SK-N-SH (cell line): ENCODE measurements around the gene SAMD8. TPM values are rescaled to one million over a fixed set of nuclear protein-coding genes. Genes with fewer than 3 reads are reported as not detected.

Experiments
- CTCF ChIA-PET: fragments of 300-600, 350-600 bp; formaldehyde crosslinking; extraction: SDS; loops from one replicate; lab custom pipeline; 2021; lab: Yijun Ruan, JAX
- POLR2A ChIA-PET: fragments of 350-600 bp; sonication (Branson Sonifier 250); formaldehyde crosslinking; extraction: SDS; loops from one replicate; lab custom pipeline; 2020; ENCODE audit warnings: antibody characterized with exemption, inconsistent platforms; lab: Yijun Ruan, JAX
- DNase-seq: peaks from one replicate; pipeline ENCODE4 v3.0.0; 2012
- H2AFZ ChIP-seq: fragments of 200-600 bp; sonication (generic); 2 replicates; pipeline ENCODE4 v1.8.1; 2016; ENCODE audit warnings: antibody characterized with exemption, mild to moderate bottlenecking, low read depth
- H3F3A ChIP-seq: fragments of 200-600 bp; sonication (generic); replicated peaks from 2 replicates; pipeline ENCODE3; 2016; ENCODE audit warnings: antibody characterized with exemption, mild to moderate bottlenecking; ENCODE audit not compliant: insufficient read depth
- H3K27ac ChIP-seq, 2 experiments: fragments of 200-500 bp in 1 of 2; fragments of 200-600 bp in 1 of 2; sonication (Bioruptor generic) in 1 of 2; sonication (generic), shearing (Covaris generic) in 1 of 2; 2 replicates each; pipeline versions ENCODE4 v1.5.1 to v1.6.1; 2014 to 2016; ENCODE audit warnings: low read depth in 2 of 2, inconsistent platforms in 1 of 2, low read length in 1 of 2, mild to moderate bottlenecking in 1 of 2, mixed read lengths in 1 of 2
- H3K27me3 ChIP-seq: fragments of 200-600 bp; sonication (generic), shearing (Covaris generic); 2 replicates; pipeline ENCODE4 v1.6.1; 2016; ENCODE audit warnings: mixed run types; ENCODE audit not compliant: insufficient read depth
- H3K36me3 ChIP-seq, 2 experiments: fragments of 200-500 bp in 1 of 2; fragments of 200-600 bp in 1 of 2; sonication (Bioruptor generic) in 1 of 2; sonication (generic) in 1 of 2; replicated peaks in 1 of 2; 2 replicates each; pipeline versions ENCODE3 to v1.5.1; 2014 to 2016; ENCODE audit warnings: low read length in 1 of 2, mild to moderate bottlenecking in 1 of 2; ENCODE audit not compliant: insufficient read depth in 2 of 2, control insufficient read depth in 1 of 2
- H3K4me1 ChIP-seq, 2 experiments: fragments of 200-500 bp in 1 of 2; fragments of 200-600 bp in 1 of 2; sonication (Bioruptor generic) in 1 of 2; sonication (generic), shearing (Covaris generic) in 1 of 2; 2 replicates each; pipeline versions ENCODE4 v1.5.1 to v1.6.1; 2014 to 2016; ENCODE audit warnings: low read depth in 1 of 2, low read length in 1 of 2, mixed run types in 1 of 2; ENCODE audit not compliant: insufficient read depth in 2 of 2, control insufficient read depth in 1 of 2
- H3K4me2 ChIP-seq: fragments of 200-600 bp; sonication (generic), shearing (Covaris generic); 2 replicates; pipeline ENCODE4 v1.6.1; 2017; ENCODE audit warnings: mixed run types
- H3K4me3 ChIP-seq, 2 experiments: fragments of 200-500 bp in 1 of 2; fragments of 200-600 bp in 1 of 2; sonication (Bioruptor generic) in 1 of 2; sonication (generic), shearing (Covaris generic) in 1 of 2; 2 replicates each; pipeline versions ENCODE4 v1.5.1 to v1.8.1; 2014 to 2016; ENCODE audit warnings: low read depth in 2 of 2, inconsistent platforms in 1 of 2, low read length in 1 of 2, mild to moderate bottlenecking in 1 of 2, mixed read lengths in 1 of 2, moderate library complexity in 1 of 2
- H3K79me2 ChIP-seq: fragments of 200-600 bp; sonication (generic); 2 replicates; pipeline ENCODE4 v1.8.1; 2017; ENCODE audit warnings: mild to moderate bottlenecking; ENCODE audit not compliant: insufficient read depth
- H3K9ac ChIP-seq: fragments of 200-600 bp; sonication (generic); 2 replicates; pipeline ENCODE4 v1.6.1; 2017; ENCODE audit warnings: mixed run types
- H3K9me2 ChIP-seq: fragments of 200-600 bp; sonication (generic); 2 replicates; pipeline ENCODE4 v1.6.1; 2017; ENCODE audit warnings: mixed run types
- H3K9me3 ChIP-seq: fragments of 200-600 bp; sonication (generic); 2 replicates; pipeline ENCODE4 v1.6.1; 2017; ENCODE audit warnings: mixed run types, mild to moderate bottlenecking, moderate library complexity
- H4K20me1 ChIP-seq: fragments of 200-600 bp; sonication (generic); 2 replicates; pipeline ENCODE4 v1.6.1; 2017; ENCODE audit warnings: mild to moderate bottlenecking, mixed run types; ENCODE audit not compliant: insufficient read depth
- CHD2 ChIP-seq: fragments of 150-350 bp; IDR thresholded peaks from 2 replicates; pipeline ENCODE4 v1.6.1; 2018; ENCODE audit warnings: low read length; ENCODE audit not compliant: partially characterized antibody
- ELF1 ChIP-seq: IDR thresholded peaks from 2 replicates; pipeline ENCODE4 v1.4.0; 2012
- EP300 ChIP-seq, 2 experiments: IDR thresholded peaks; 2 replicates each; pipeline versions ENCODE4 v1.4.0 to v1.6.1; 2012; ENCODE audit warnings: borderline replicate concordance in 1 of 2, low read depth in 1 of 2, low read length in 1 of 2
- EZH2phosphoT487 ChIP-seq: fragments of 200-600 bp; sonication (generic); IDR thresholded peaks from 2 replicates; pipeline ENCODE4 v1.6.1; 2017; ENCODE audit warnings: low read depth, mixed run types, mild to moderate bottlenecking, antibody characterized with exemption, moderate library complexity, borderline replicate concordance
- FOSL2 ChIP-seq: IDR thresholded peaks from 2 replicates; pipeline ENCODE4 v1.4.0; 2012; ENCODE audit warnings: low read depth, mild to moderate bottlenecking, moderate library complexity, borderline replicate concordance
- FOXJ3 ChIP-seq: sonication (generic); formaldehyde crosslinking; IDR thresholded peaks from 2 replicates; pipeline ENCODE4 v1.5.1; 2020; ENCODE audit warnings: mild to moderate bottlenecking, missing genetic modification reagents
- FOXM1 ChIP-seq: IDR thresholded peaks from 2 replicates; pipeline ENCODE4 v1.4.0; 2012; ENCODE audit warnings: low read depth, mild to moderate bottlenecking
- GABPA ChIP-seq: IDR thresholded peaks from 2 replicates; pipeline ENCODE4 v1.4.0; 2012; ENCODE audit warnings: low read depth, mild to moderate bottlenecking
- GATA2 ChIP-seq: sonication (generic); formaldehyde crosslinking; IDR thresholded peaks from 2 replicates; pipeline ENCODE4 v1.5.0; 2020; ENCODE audit warnings: mild to moderate bottlenecking, missing genetic modification reagents
- MEF2A ChIP-seq: IDR thresholded peaks from 2 replicates; pipeline ENCODE4 v1.4.0; 2012; ENCODE audit warnings: low read depth, borderline replicate concordance
- NFIC ChIP-seq: IDR thresholded peaks from 2 replicates; pipeline ENCODE4 v1.4.0; 2012; ENCODE audit warnings: borderline replicate concordance
- NRF1 ChIP-seq: IDR thresholded peaks from 2 replicates; pipeline ENCODE4 v1.6.1; 2012; ENCODE audit warnings: low read depth, mild to moderate bottlenecking, low read length
- RAD21 ChIP-seq: IDR thresholded peaks from 2 replicates; pipeline ENCODE4 v1.6.1; 2012; ENCODE audit warnings: mild to moderate bottlenecking, low read length
- RCOR1 ChIP-seq: fragments of 150-350 bp; IDR thresholded peaks from 2 replicates; pipeline ENCODE4 v1.6.1; 2017; ENCODE audit warnings: antibody characterized with exemption, low read length
- RFX5 ChIP-seq: IDR thresholded peaks from 2 replicates; pipeline ENCODE4 v1.6.1; 2012; ENCODE audit warnings: mild to moderate bottlenecking, improper control_type of control experiment, low read length
- SIN3A ChIP-seq: IDR thresholded peaks from 2 replicates; pipeline ENCODE4 v1.6.1; 2012; ENCODE audit warnings: low read depth, mild to moderate bottlenecking, low read length, moderate library complexity, borderline replicate concordance
- TAF1 ChIP-seq: IDR thresholded peaks from 2 replicates; pipeline ENCODE4 v1.6.1; 2012; ENCODE audit warnings: low read depth, mild to moderate bottlenecking, low read length, moderate library complexity, borderline replicate concordance
- TEAD4 ChIP-seq: IDR thresholded peaks from 2 replicates; pipeline ENCODE4 v1.4.0; 2012; ENCODE audit warnings: mild to moderate bottlenecking, borderline replicate concordance; ENCODE audit not compliant: insufficient read depth
- USF1 ChIP-seq: IDR thresholded peaks from 2 replicates; pipeline ENCODE4 v1.4.0; 2012; ENCODE audit warnings: low read depth, borderline replicate concordance
- USF2 ChIP-seq: fragments of 150-350 bp; IDR thresholded peaks from 2 replicates; pipeline ENCODE4 v1.6.1; 2017; ENCODE audit warnings: antibody characterized with exemption, low read length, low read depth, borderline replicate concordance
- ZBTB33 ChIP-seq: IDR thresholded peaks from 2 replicates; pipeline ENCODE4 v1.4.0; 2012; ENCODE audit warnings: low read depth, borderline replicate concordance
- WGBS: methylation state at CpG from one replicate; pipeline ENCODE4 v1.1.6; 2017; ENCODE audit warnings: low lambda C conversion rate; 5-methylcytosine and 5-hydroxymethylcytosine counted together
- polyA plus RNA-seq, 3 experiments: library from polyadenylated mRNA; depleted of rRNA; stranded (reverse); fragments of >200 nt; gene quantifications; 2 replicates each; pipeline ENCODE4 v1.2.3, GENCODE V29; 2012

SAMD8 gene
- polyA plus RNA-seq, 1 of the 3 experiments (the other 2 are of a cell fraction), result 9.7 TPM

GRCh38 chr10:75110006-75110632 is 1.3 kb upstream of the SAMD8 start:
- 98% methylated on average over 8 of the region's 8 CpGs for WGBS
- TF ChIP-seq NFIC (no peak), GABPA (no peak), ELF1 (no peak), SIN3A (no peak), FOXM1 (no peak), USF2 (no peak), EP300 (IDR thresholded peaks at IDR 0.05; ENCODE audit: borderline replicate concordance in 1 of 2, low read depth in 1 of 2, low read length in 1 of 2) (no peak), GATA2 (no peak), FOXJ3 (CRISPR knock-in tag) (no peak), RCOR1 (no peak), ZBTB33 (no peak), RAD21 (no peak)
- ChIA-PET CTCF (interaction anchor here (0.8 to 6.4 kb wide), 6 partner anchors 10 to 867 kb away, joined by 3 to 36 read pairs (median 8); partner anchors contain the start of gene COMTD1), POLR2A (no interaction called here)
- H2AFZ ChIP-seq, result no peak overlapping the region
- H3K9me2 ChIP-seq, result no peaks in the 10 kb centered on the region
- H3K4me3 ChIP-seq, result no peak overlapping the region
- peaks cover 5 to 8% of the 10 kb centered on the region in 2 experiments; a peak in 3 of 4 replicates for H3K4me1 ChIP-seq
- no peaks in the 10 kb centered on the region for H3K27me3 ChIP-seq
- peak overlapping the region; percentile 91 to 97; a peak in 3 of 4 replicates for H3K27ac ChIP-seq
- H3K4me2 ChIP-seq, result no peak overlapping the region
- peaks cover 32% of the 10 kb centered on the region for H3F3A ChIP-seq
- peaks cover 0 to 6% of the 10 kb centered on the region in 2 experiments for H3K36me3 ChIP-seq
- H4K20me1 ChIP-seq, result peaks cover 26% of the 10 kb centered on the region
- H3K9me3 ChIP-seq, result no peaks in the 10 kb centered on the region
- H3K79me2 ChIP-seq, result peaks cover 32% of the 10 kb centered on the region
- DNase-seq, result no peak
- no peak overlapping the region for H3K9ac ChIP-seq

GRCh38 chr10:75111907-75112679 is 637 bp downstream of the SAMD8 start:
- H3K27ac ChIP-seq, result peak overlapping the region; percentile 91 to 97
- H3K4me1 ChIP-seq, result peaks cover 5 to 8% of the 10 kb centered on the region in 2 experiments; a peak in 3 of 4 replicates
- peak overlapping the region; percentile 94 for H3K9ac ChIP-seq
- H3K4me3 ChIP-seq, result peak overlapping the region; percentile 75 to 96
- CTCF ChIA-PET, result interaction anchor here (0.7 to 6.4 kb wide), 9 partner anchors 76 to 1872 kb away, joined by 3 to 36 read pairs (median 4); partner anchors contain the start of gene COMTD1
- H3F3A ChIP-seq, result peaks cover 32% of the 10 kb centered on the region
- H3K9me3 ChIP-seq, result no peaks in the 10 kb centered on the region
- H3K9me2 ChIP-seq, result no peaks in the 10 kb centered on the region
- H3K79me2 ChIP-seq, result peaks cover 52% of the 10 kb centered on the region
- H2AFZ ChIP-seq, result peak overlapping the region; percentile 77
- WGBS, result 2% methylated on average over 22 of the region's 23 CpGs
- peak overlapping the region; percentile 87 for H3K4me2 ChIP-seq
- H3K36me3 ChIP-seq, result peaks cover 0 to 6% of the 10 kb centered on the region in 2 experiments
- H4K20me1 ChIP-seq, result peaks cover 45% of the 10 kb centered on the region
- H3K27me3 ChIP-seq, result no peaks in the 10 kb centered on the region
- POLR2A ChIA-PET, result interaction anchor here (0.6 to 1.0 kb wide), 3 partner anchors 98 to 805 kb away, joined by 3 to 7 read pairs (median 3); partner anchors contain the start of gene VDAC2
- DNase-seq, result peak; percentile 77
- TF ChIP-seq GATA2 (no peak), CHD2 (no peak), RFX5 (no peak), NRF1 (0 out of 2 replicates have a peak, but pooled peaks have one; percentile 11), FOSL2 (no peak), FOXJ3 (CRISPR knock-in tag) (no peak), TAF1 (no peak), EZH2phosphoT487 (no peak), EP300 (IDR thresholded peaks at IDR 0.05; ENCODE audit: borderline replicate concordance in 1 of 2, low read depth in 1 of 2, low read length in 1 of 2) (no peak), FOXM1 (no peak), MEF2A (no peak), TEAD4 (no peak), RAD21 (no peak), SIN3A (0 out of 2 replicates have a peak, but pooled peaks have one; percentile 28), USF1 (no peak)
